Sigmoid colon (tissue), 7 donors: ENCODE measurements around the gene LRRC43. TPM values are rescaled to one million over a fixed set of nuclear protein-coding genes. Genes with fewer than 3 reads are reported as not detected.

ENCODE experiments used
- DNase-seq: peaks from one replicate; pipeline ENCODE4 v3.0.0-alpha.2; 2019
- H3K27ac ChIP-seq, 4 donors: fragments of 200-600 bp; sonication (generic); one replicate each; pipeline ENCODE4 v1.5.1; 2016 to 2019; ENCODE audit warnings: mild to moderate bottlenecking in 1 of 4
- H3K27me3 ChIP-seq, 3 donors: fragments of 200-600 bp; sonication (generic); one replicate each; pipeline ENCODE4 v1.5.1; 2019; ENCODE audit warnings: mild to moderate bottlenecking in 1 of 3
- H3K36me3 ChIP-seq, 4 donors: fragments of 200-600 bp; sonication (generic); one replicate each; pipeline ENCODE4 v1.5.1; 2016 to 2019
- H3K4me1 ChIP-seq, 4 donors: fragments of 200-600 bp; sonication (generic); one replicate each; pipeline ENCODE4 v1.5.1; 2017 to 2019
- H3K4me3 ChIP-seq, 4 donors: fragments of 200-600 bp; sonication (generic); one replicate each; pipeline ENCODE4 v1.5.1; 2017 to 2019; ENCODE audit warnings: mild to moderate bottlenecking in 2 of 4, moderate library complexity in 1 of 4
- H3K9me3 ChIP-seq, 4 donors: fragments of 200-600 bp in 3 of 4; sonication (generic) in 3 of 4; one replicate each; pipeline versions ENCODE4 v1.5.1 to v1.6.1; 2013 to 2019
- CTCF ChIP-seq, 4 experiments: fragments of 450-650 bp in 3 of 4; fragments of 200-600 bp in 1 of 4; IDR thresholded peaks; one replicate each; pipeline ENCODE4 v1.5.1; 2016 to 2019; ENCODE audit warnings: antibody characterized with exemption in 4 of 4, mild to moderate bottlenecking in 3 of 4, moderate library complexity in 2 of 4
- EP300 ChIP-seq, 4 donors: sonication (generic); formaldehyde crosslinking; IDR thresholded peaks; one replicate each; pipeline ENCODE4 v1.6.1; 2017; ENCODE audit warnings: antibody characterized with exemption in 4 of 4
- POLR2A ChIP-seq, 2 donors: fragments of 450-650 bp; IDR thresholded peaks; one replicate each; pipeline ENCODE4 v1.6.1; 2016; ENCODE audit warnings: antibody characterized with exemption in 2 of 2, mild to moderate bottlenecking in 2 of 2, moderate library complexity in 2 of 2
- POLR2AphosphoS5 ChIP-seq, 4 donors: sonication (generic); formaldehyde crosslinking; IDR thresholded peaks; one replicate each; pipeline ENCODE4 v1.6.1; 2017; ENCODE audit warnings: antibody characterized with exemption in 4 of 4
- WGBS, 2 donors: extraction: QIAGEN DNeasy Blood & Tissue Kit; methylation state at CpG; one replicate each; pipeline ENCODE4 v1.1.7; 2013; 5-methylcytosine and 5-hydroxymethylcytosine counted together
- intact Hi-C: fragments of 100-400 bp; cut with DNase I; formaldehyde crosslinking; loops from one replicate; pipeline ENCODE4 v1.15.1; 2023
- polyA plus RNA-seq, 3 donors: library from polyadenylated mRNA; stranded (reverse); fragments of 200-250 nt; gene quantifications; one replicate each; pipeline ENCODE4 v1.2.3, GENCODE V29; 2013
- total RNA-seq, 4 donors: library from RNA; depleted of rRNA; stranded (reverse); fragments of >200 nt; gene quantifications; one replicate each; pipeline ENCODE4 v1.1.0, GENCODE V29; 2016
- donor health status: healthy with polysubstance abuse.
- donor health status: Bipolar disorder and iron deficiency.
- donor health status: healthy.

The LRRC43 gene
- total and polyA plus RNA-seq, 7 donors = 0.19 to 4.4 (median 1.2) TPM; not detected in 3

DNA sequence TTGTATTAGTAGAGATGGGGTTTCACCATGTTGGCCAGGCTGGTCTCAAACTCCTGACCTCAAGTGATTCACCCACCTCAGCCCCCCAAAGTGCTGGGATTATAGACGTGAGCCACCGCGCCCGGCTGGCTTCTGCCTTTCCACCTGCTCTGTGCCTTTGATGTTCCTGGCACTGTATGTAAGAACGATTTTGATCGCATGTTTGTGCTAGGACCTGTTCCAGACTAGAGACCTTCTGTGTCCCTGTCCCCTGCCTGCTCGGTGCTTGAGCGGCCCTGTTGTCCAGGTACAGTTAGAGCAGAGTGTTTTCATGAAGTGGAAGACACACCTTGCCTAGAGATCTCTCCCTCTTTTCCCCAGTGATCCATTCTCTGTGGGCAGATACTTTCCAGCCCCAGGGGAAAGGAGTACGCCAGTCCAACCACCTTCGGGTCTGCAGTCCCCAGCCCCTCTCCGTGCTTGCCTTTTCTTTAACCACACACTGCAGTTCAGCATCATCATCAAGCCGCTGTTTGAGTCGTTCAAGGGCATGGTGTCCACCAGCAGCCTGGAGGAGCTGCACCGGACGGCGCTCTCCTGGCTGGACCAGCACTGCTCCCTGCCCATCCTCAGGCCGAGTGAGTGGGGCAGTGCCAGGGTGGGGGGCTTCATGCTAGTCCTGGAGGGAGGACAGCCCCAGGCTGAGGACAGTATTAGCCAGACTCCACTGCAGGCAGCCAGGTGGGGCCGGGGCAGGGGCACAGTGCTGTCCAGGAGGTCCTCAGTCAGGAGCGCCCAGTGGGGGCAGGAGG is 42.3 kb upstream of the LRRC43 start:
- Histone ChIP-seq H3K27ac (no peak overlapping the region), H3K9me3 (no peaks in the 10 kb centered on the region), H3K27me3 (no peaks in the 10 kb centered on the region), H3K4me1 (no peaks in the 10 kb centered on the region), H3K36me3 (peaks cover 54 to 84% (median 62%) of the 10 kb centered on the region in 4 donors), H3K4me3 (no peak overlapping the region)
- 81 to 89% methylated on average over 19 of the region's 19 CpGs for WGBS, 2 donors
- DNase-seq = no peak
- intact Hi-C loops = loop anchor here (1.0 kb wide), 1 partner anchor 15 kb away; no protein-coding TSS in a partner anchor
- TF ChIP-seq EP300 (IDR thresholded peaks at IDR 0.05) = no peak
- no peak for TF ChIP-seq CTCF (IDR thresholded peaks at IDR 0.05)
- TF ChIP-seq POLR2AphosphoS5 (IDR thresholded peaks at IDR 0.05) = no peak
- no peak for TF ChIP-seq POLR2A (IDR thresholded peaks at IDR 0.05)

DNA sequence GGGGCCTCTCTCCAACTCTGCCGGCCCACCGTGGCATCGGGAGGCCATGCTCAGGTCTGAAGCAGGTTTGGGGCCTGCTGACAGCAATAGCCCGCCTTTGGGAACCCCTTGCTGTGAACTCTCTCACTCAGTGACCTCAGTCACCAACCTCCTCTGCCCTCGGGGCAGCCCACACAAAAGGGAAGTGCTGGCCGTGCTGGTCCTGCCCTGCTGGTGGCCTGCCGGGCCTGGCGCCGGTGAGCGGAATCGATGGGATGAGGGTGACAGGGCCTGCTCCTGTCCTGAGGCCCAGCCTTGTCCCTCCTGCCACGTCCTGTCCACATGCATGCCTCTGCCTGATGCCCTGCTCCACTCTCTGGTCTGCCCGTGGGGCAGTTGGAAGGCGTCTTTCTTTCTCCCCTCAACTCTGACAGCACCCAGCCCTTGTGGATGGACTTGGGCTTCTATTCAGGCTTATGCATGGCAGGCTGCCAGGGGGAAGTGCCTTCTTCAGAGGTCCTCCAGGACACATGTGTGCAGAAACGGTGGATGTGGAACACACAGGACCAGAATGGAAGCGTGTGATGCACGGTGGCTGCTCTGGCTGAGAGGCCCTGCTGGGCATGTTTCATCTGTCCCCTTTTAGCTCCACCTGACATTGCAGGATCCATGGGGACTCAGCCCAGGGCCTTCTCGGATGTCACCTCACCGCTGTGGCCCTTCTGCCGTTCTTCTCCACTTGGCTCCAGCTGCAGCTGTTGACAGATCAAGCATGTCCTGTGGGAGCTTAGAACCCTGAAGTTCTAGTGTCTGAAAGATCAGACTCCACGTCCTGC is 40.8 kb upstream of the LRRC43 start:
- H3K36me3 ChIP-seq = peaks cover 52 to 69% (median 58%) of the 10 kb centered on the region in 4 donors
- TF ChIP-seq POLR2AphosphoS5 (IDR thresholded peaks at IDR 0.05) (no peak), EP300 (IDR thresholded peaks at IDR 0.05) (no peak), POLR2A (IDR thresholded peaks at IDR 0.05) (no peak), CTCF (IDR thresholded peaks at IDR 0.05) (no peak)
- no peak overlapping the region for H3K27ac ChIP-seq
- intact Hi-C loops = no loop called here
- H3K4me1 ChIP-seq = no peaks in the 10 kb centered on the region
- WGBS, 2 donors = 77 to 88% methylated on average over 21 of the region's 21 CpGs
- no peak for DNase-seq
- no peaks in the 10 kb centered on the region for H3K9me3 ChIP-seq
- H3K4me3 ChIP-seq = no peak overlapping the region
- no peaks in the 10 kb centered on the region for H3K27me3 ChIP-seq

DNA sequence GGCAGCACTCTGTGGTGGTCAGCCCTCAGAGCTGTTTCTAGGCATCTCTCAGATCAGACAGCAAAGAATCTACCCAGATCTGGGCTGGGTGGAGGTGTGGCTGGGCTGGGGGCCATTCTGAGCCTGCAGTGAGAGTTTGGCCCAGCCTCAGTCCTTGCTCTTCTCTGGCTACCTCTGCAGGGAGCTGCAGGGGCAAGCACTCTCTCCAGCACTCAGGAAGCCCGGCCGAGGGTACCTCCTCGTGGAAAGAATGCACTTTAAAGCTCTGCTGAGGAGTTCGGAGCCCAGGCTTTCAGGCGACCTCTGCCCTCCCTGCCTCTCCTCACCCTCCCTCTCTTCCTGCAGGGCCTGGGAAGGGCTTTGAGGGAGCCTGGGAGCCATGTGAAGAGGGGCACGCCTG is 40.1 kb upstream of the LRRC43 start:
- intact Hi-C loops = no loop called here
- TF ChIP-seq POLR2A (IDR thresholded peaks at IDR 0.05) (no peak), POLR2AphosphoS5 (IDR thresholded peaks at IDR 0.05) (no peak), CTCF (IDR thresholded peaks at IDR 0.05) (no peak), EP300 (IDR thresholded peaks at IDR 0.05) (no peak)
- peaks cover 52 to 62% (median 56%) of the 10 kb centered on the region in 4 donors for H3K36me3 ChIP-seq
- H3K27ac ChIP-seq = no peak overlapping the region
- H3K9me3 ChIP-seq = no peaks in the 10 kb centered on the region
- no peaks in the 10 kb centered on the region for H3K4me1 ChIP-seq
- no peaks in the 10 kb centered on the region for H3K27me3 ChIP-seq
- no peak overlapping the region for H3K4me3 ChIP-seq
- no peak for DNase-seq
- WGBS, 2 donors = 52 to 69% methylated on average over 6 of the region's 6 CpGs

DNA sequence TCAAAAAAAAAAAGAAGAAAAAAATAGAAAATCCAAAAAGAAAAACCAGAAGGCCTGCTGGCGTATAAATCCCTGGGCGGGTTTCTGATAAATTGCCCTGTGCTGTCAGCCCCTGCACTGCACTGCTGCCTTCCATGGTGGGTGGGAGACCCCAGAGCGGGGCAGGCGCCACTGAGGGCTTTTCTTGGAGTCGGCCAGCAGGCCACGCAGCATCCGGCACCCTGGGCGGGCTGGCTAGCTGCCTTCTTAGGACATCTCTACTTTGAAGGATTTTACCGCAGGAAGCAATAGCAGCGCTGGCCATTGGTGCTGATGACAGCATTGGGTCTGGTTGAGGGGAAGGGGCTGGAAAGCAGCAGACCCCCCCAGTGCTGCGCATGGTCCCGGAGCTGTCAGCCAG is 38.0 kb upstream of the LRRC43 start:
- DNase-seq = no peak
- Histone ChIP-seq H3K27ac (no peak overlapping the region), H3K4me3 (no peak overlapping the region), H3K9me3 (no peaks in the 10 kb centered on the region), H3K36me3 (peaks cover 36 to 43% (median 40%) of the 10 kb centered on the region in 4 donors), H3K4me1 (peaks cover 0 to 12% (median 9%) of the 10 kb centered on the region in 4 donors), H3K27me3 (no peaks in the 10 kb centered on the region)
- WGBS, 2 donors = 96 to 97% methylated on average over 12 of the region's 12 CpGs
- no peak for TF ChIP-seq CTCF (IDR thresholded peaks at IDR 0.05)
- no peak for TF ChIP-seq EP300 (IDR thresholded peaks at IDR 0.05)
- TF ChIP-seq POLR2A (IDR thresholded peaks at IDR 0.05) = no peak
- TF ChIP-seq POLR2AphosphoS5 (IDR thresholded peaks at IDR 0.05) = no peak
- intact Hi-C loops = no loop called here
